HCT116 (cell line): ENCODE measurements around the gene ANO8.

Source experiments
- ATF3 ChIP-seq: IDR thresholded peaks from 2 replicates; pipeline ENCODE4 v1.6.1; 2012
- EZH2 ChIP-seq: fragments of 200-600 bp; sonication (generic); IDR thresholded peaks from 2 replicates; pipeline ENCODE4 v1.6.1; 2017; ENCODE audit warnings: antibody characterized with exemption, mixed run types
- POLR2A ChIP-seq: IDR thresholded peaks from 2 replicates; pipeline ENCODE4 v1.7.0; 2011; ENCODE audit warnings: borderline replicate concordance; ENCODE audit not compliant: insufficient read depth, insufficient read length; ENCODE audit errors: extremely low read depth
- ZFX ChIP-seq: fragments of 450-650 bp; IDR thresholded peaks from 2 replicates; pipeline ENCODE4 v1.6.1; 2017

- TF ChIP-seq ZFX (peak; percentile 39; the same call in 1 of the 2 replicates), EZH2 (no peak), ATF3 (no peak), POLR2A (no peak)
Measured at GRCh38 chr19:17346109-17346671, 11.5 kb upstream of the ANO8 start.
